Head of caudate nucleus (tissue), 42 donors: ENCODE data around the gene PSMA2.

ENCODE experiments used
- DNase-seq, 42 donors: peaks; one replicate each; pipeline versions ENCODE4 v3.0.0 to v3.0.0-alpha.2; 2020 to 2021; ENCODE audit warnings: mixed read lengths in 7 of 42
- intact Hi-C: fragments of 100-400 bp; cut with DNase I; formaldehyde crosslinking; loops from one replicate; pipeline ENCODE4 v1.15.0; 2022

Gene PSMA2

DNA sequence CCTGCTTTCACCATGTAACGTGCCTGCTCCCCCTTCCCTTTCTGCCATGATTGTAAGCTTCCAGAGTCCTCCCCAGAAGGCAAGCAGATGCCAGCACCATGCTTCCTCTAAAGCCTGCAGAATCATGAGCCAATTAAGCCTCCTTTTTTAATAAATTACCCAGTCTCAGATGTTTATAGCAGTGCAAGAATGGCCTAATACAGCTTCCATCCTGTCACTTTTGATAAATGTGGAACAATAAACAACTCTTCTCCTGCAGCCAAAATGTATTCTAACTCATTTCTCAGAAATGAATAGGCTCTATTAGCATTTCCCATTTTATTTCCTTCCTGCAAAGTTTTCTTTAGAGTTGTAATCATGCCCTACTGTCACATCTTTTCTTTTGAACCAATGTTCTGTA is 63.5 kb downstream of the PSMA2 start:
- no peak for DNase-seq
- intact Hi-C loops: no loop called here
